H9 (cell line): Measurements from ENCODE around the gene THRAP3. TPM values are rescaled to one million over a fixed set of nuclear protein-coding genes. Genes with fewer than 3 reads are reported as not detected.

Source experiments
- DNase-seq: peaks from one replicate; pipeline ENCODE4 v3.0.0-alpha.2; 2017
- H2AFZ ChIP-seq: one replicate; pipeline ENCODE4 v1.6.1; 2013; ENCODE audit warnings: mild to moderate bottlenecking, low read length, control low read depth, moderate library complexity
- H2AK5ac ChIP-seq: 2 replicates; pipeline ENCODE4 v1.6.1; 2013; ENCODE audit warnings: low read length, control low read depth, mixed read lengths; ENCODE audit not compliant: insufficient read length
- H2BK120ac ChIP-seq: one replicate; pipeline ENCODE4 v1.6.1; 2013; ENCODE audit warnings: low read depth, mild to moderate bottlenecking, low read length, control low read depth, inconsistent platforms; ENCODE audit not compliant: poor library complexity, severe bottlenecking
- H2BK12ac ChIP-seq: 2 replicates; pipeline ENCODE4 v1.6.1; 2013; ENCODE audit warnings: low read length, control low read depth, mixed read lengths, low read depth; ENCODE audit not compliant: insufficient read length
- H2BK15ac ChIP-seq: 2 replicates; pipeline ENCODE4 v1.6.1; 2013; ENCODE audit warnings: low read depth, low read length, control low read depth
- H2BK20ac ChIP-seq: one replicate; pipeline ENCODE4 v1.6.1; 2013; ENCODE audit warnings: low read depth, mild to moderate bottlenecking, low read length, control low read depth, inconsistent platforms; ENCODE audit not compliant: poor library complexity, severe bottlenecking
- H2BK5ac ChIP-seq: 2 replicates; pipeline ENCODE4 v1.6.1; 2013; ENCODE audit warnings: low read length, control low read depth, mixed read lengths; ENCODE audit not compliant: insufficient read length
- H3K14ac ChIP-seq: 2 replicates; pipeline ENCODE4 v1.6.1; 2013; ENCODE audit warnings: low read length, control low read depth; ENCODE audit not compliant: insufficient read depth
- H3K18ac ChIP-seq: 2 replicates; pipeline ENCODE4 v1.6.1; 2013; ENCODE audit warnings: low read depth, mild to moderate bottlenecking, mixed read lengths, low read length, control low read depth; ENCODE audit not compliant: insufficient read length
- H3K23ac ChIP-seq: 2 replicates; pipeline ENCODE4 v1.6.1; 2013; ENCODE audit warnings: low read length, control low read depth, mixed read lengths, low read depth; ENCODE audit not compliant: insufficient read length
- H3K23me2 ChIP-seq: 2 replicates; pipeline ENCODE4 v1.6.1; 2013; ENCODE audit warnings: low read depth, mild to moderate bottlenecking, mixed read lengths, low read length, control low read depth; ENCODE audit not compliant: insufficient read length, poor library complexity, severe bottlenecking
- H3K27ac ChIP-seq: 2 replicates; pipeline ENCODE4 v1.5.1; 2013; ENCODE audit warnings: low read length, control low read depth, mixed read lengths, low read depth; ENCODE audit not compliant: insufficient read length
- H3K27me3 ChIP-seq: 2 replicates; pipeline ENCODE4 v1.6.1; 2013; ENCODE audit warnings: low read length, control low read depth, inconsistent platforms; ENCODE audit not compliant: insufficient read depth
- H3K4ac ChIP-seq: 2 replicates; pipeline ENCODE4 v1.6.1; 2013; ENCODE audit warnings: low read depth, mild to moderate bottlenecking, control low read depth, inconsistent platforms, low read length, moderate library complexity
- H3K4me1 ChIP-seq: 2 replicates; pipeline ENCODE4 v1.6.1; 2013; ENCODE audit warnings: low read length, control low read depth, inconsistent platforms; ENCODE audit not compliant: insufficient read depth
- H3K4me2 ChIP-seq: 2 replicates; pipeline ENCODE4 v1.6.1; 2013; ENCODE audit warnings: low read length, control low read depth, mixed read lengths; ENCODE audit not compliant: insufficient read length, insufficient read depth
- H3K56ac ChIP-seq: 2 replicates; pipeline ENCODE4 v1.6.1; 2013; ENCODE audit warnings: low read depth, mild to moderate bottlenecking, mixed read lengths, low read length, control low read depth; ENCODE audit not compliant: insufficient read length
- H3K79me1 ChIP-seq: 2 replicates; pipeline ENCODE4 v1.6.1; 2013; ENCODE audit warnings: low read depth, mild to moderate bottlenecking, moderate library complexity, low read length, control low read depth, inconsistent platforms; ENCODE audit not compliant: insufficient read depth, poor library complexity, severe bottlenecking
- H3K79me2 ChIP-seq: 2 replicates; pipeline ENCODE4 v1.6.1; 2013; ENCODE audit warnings: low read length, control low read depth, inconsistent platforms; ENCODE audit not compliant: insufficient read depth
- H3K9ac ChIP-seq: 2 replicates; pipeline ENCODE4 v1.6.1; 2013; ENCODE audit warnings: low read length, control low read depth, mixed read lengths; ENCODE audit not compliant: insufficient read length; ENCODE audit errors: extremely low read depth
- H3K9me3 ChIP-seq: one replicate; pipeline ENCODE4 v1.6.1; 2013; ENCODE audit warnings: low read depth, low read length, inconsistent platforms; ENCODE audit not compliant: control insufficient read depth
- H3T11ph ChIP-seq: one replicate; pipeline ENCODE4 v1.6.1; 2013; ENCODE audit warnings: mild to moderate bottlenecking, low read length, control low read depth, inconsistent platforms
- H4K20me1 ChIP-seq: one replicate; pipeline ENCODE4 v1.6.1; 2013; ENCODE audit not compliant: control insufficient read depth, insufficient read length, insufficient read depth
- H4K5ac ChIP-seq: 2 replicates; pipeline ENCODE4 v1.6.1; 2013; ENCODE audit warnings: low read depth, mild to moderate bottlenecking, mixed read lengths, low read length, control low read depth; ENCODE audit not compliant: insufficient read length
- H4K8ac ChIP-seq: replicated peaks from 2 replicates; pipeline ENCODE4 v1.6.1; 2013; ENCODE audit warnings: low read length, control low read depth, mixed read lengths, low read depth; ENCODE audit not compliant: insufficient read length
- H4K91ac ChIP-seq: 2 replicates; pipeline ENCODE4 v1.6.1; 2013; ENCODE audit warnings: low read depth, mild to moderate bottlenecking, moderate library complexity, mixed read lengths, low read length, control low read depth; ENCODE audit not compliant: insufficient read length
- H3K27ac Mint-ChIP-seq, 3 experiments: 2 replicates in 2 of 3; 3 replicates in 1 of 3; pipeline ENCODE4 v1.8.0; 2020 to 2021; ENCODE audit warnings: mixed read lengths in 3 of 3, mild to moderate bottlenecking in 1 of 3, moderate library complexity in 1 of 3
- H3K27me3 Mint-ChIP-seq: 2 replicates; pipeline ENCODE4 v1.8.0; 2021; ENCODE audit warnings: low read depth, mild to moderate bottlenecking, moderate library complexity, mixed read lengths
- H3K36me3 Mint-ChIP-seq, 3 experiments: 2 replicates in 2 of 3; 3 replicates in 1 of 3; pipeline ENCODE4 v1.8.0; 2020 to 2021; ENCODE audit warnings: low read depth in 3 of 3, mixed read lengths in 3 of 3; ENCODE audit not compliant: insufficient read depth in 1 of 3
- H3K4me1 Mint-ChIP-seq, 2 experiments: 2 replicates each; pipeline ENCODE4 v1.8.0; 2020; ENCODE audit warnings: mixed read lengths in 2 of 2
- H3K4me3 Mint-ChIP-seq, 2 experiments: 2 replicates in 1 of 2; 3 replicates in 1 of 2; pipeline ENCODE4 v1.8.0; 2020 to 2021; ENCODE audit warnings: mild to moderate bottlenecking in 2 of 2, mixed read lengths in 2 of 2, moderate library complexity in 1 of 2
- H3K9me3 Mint-ChIP-seq, 2 experiments: 2 replicates in 1 of 2; 3 replicates in 1 of 2; pipeline ENCODE4 v1.8.0; 2020; ENCODE audit warnings: mild to moderate bottlenecking in 2 of 2, mixed read lengths in 2 of 2, moderate library complexity in 1 of 2
- CTCF ChIP-seq: fragments of 200-600 bp; sonication (generic); conservative IDR thresholded peaks from 3 replicates; pipeline ENCODE4 v1.8.0; 2021; ENCODE audit warnings: antibody characterized with exemption, mild to moderate bottlenecking
- WGBS: extraction: QIAGEN DNeasy Blood & Tissue Kit; methylation state at CpG from one replicate; pipeline ENCODE4 v1.1.7; 2013; ENCODE audit warnings: missing lambda C conversion rate, low lambda C conversion rate, mixed read lengths; ENCODE audit not compliant: insufficient read length; ENCODE audit errors: extremely low coverage; 5-methylcytosine and 5-hydroxymethylcytosine counted together
- total RNA-seq: library from RNA; stranded (reverse); gene quantifications from 2 replicates; pipeline ENCODE4 v1.2.1, GENCODE V29; 2021

THRAP3 gene
- total RNA-seq, 1 experiment from 2014 or later, result 186 TPM

GRCh38 chr1:36341626-36342320 lies 117.5 kb downstream of the THRAP3 start:
- no CpG with 5 or more reads among the region's 34 CpGs for WGBS
- Histone ChIP-seq H3K14ac (no peak overlapping the region), H3K23ac (no peak overlapping the region), H3K4ac (no peak overlapping the region), H3K23me2 (no peaks in the 10 kb centered on the region), H2AFZ (no peak overlapping the region), H3K56ac (no peak overlapping the region), H3T11ph (no peak overlapping the region), H4K91ac (no peak overlapping the region), H4K5ac (no peak overlapping the region), H2AK5ac (no peak overlapping the region), H3K4me1 (no peaks in the 10 kb centered on the region), H2BK20ac (no peak overlapping the region), H3K18ac (no peak overlapping the region), H2BK15ac (no peak overlapping the region), H4K20me1 (no peaks in the 10 kb centered on the region), H3K27ac (no peak overlapping the region), H2BK5ac (no peak overlapping the region), H3K79me1 (no peaks in the 10 kb centered on the region), H3K9ac (no peak overlapping the region), H2BK120ac (no peak overlapping the region), H2BK12ac (no peak overlapping the region), H3K9me3 (no peaks in the 10 kb centered on the region), H3K27me3 (no peaks in the 10 kb centered on the region), H3K4me2 (no peak overlapping the region), H3K79me2 (no peaks in the 10 kb centered on the region), H4K8ac (no peak overlapping the region)
- Mint-ChIP-seq H3K9me3 (no peaks in the 10 kb centered on the region), H3K4me1 (no peaks in the 10 kb centered on the region), H3K36me3 (peaks cover 3 to 21% (median 13%) of the 10 kb centered on the region in 3 experiments; a peak in 5 of 7 replicates), H3K4me3 (no peak overlapping the region), H3K27ac (no peak overlapping the region), H3K27me3 (no peaks in the 10 kb centered on the region; the same call in 1 of the 2 replicates)
- TF ChIP-seq CTCF, result no peak
- no peak for DNase-seq
